ENCODE measurements around the gene CRABP2. TPM values are rescaled to one million over a fixed set of nuclear protein-coding genes. Genes with fewer than 3 reads are reported as not detected.
A peak's percentile ranks its signal among the peaks of the same experiment; 100 is the strongest.

CRABP2 gene
- total RNA-seq, 1 donor from 2014 or later = 1.4 TPM

GRCh38 chr1:156693848-156694689 lies 11.3 kb downstream of the CRABP2 start:
- H3K27me3 ChIP-seq = peaks cover 29% of the 10 kb centered on the region

GRCh38 chr1:156692925-156693847 lies 12.2 kb downstream of the CRABP2 start:
- Histone ChIP-seq H3K27me3 (peaks cover 34% of the 10 kb centered on the region), H3K27ac (no peak overlapping the region), H3K36me3 (no peaks in the 10 kb centered on the region), H3K4me1 (peaks cover 10% of the 10 kb centered on the region), H3K9me3 (no peaks in the 10 kb centered on the region), H3K4me3 (no peak overlapping the region)
- ATAC-seq (peak; percentile 62), DNase-seq (no peak)
- intact Hi-C loops (cut with DNase I) = loop anchor here (5.0 kb wide), 1 partner anchor 34 kb away; the partner anchor contains the start of genes ISG20L2 and METTL25B
- TF ChIP-seq, protein P1, sequence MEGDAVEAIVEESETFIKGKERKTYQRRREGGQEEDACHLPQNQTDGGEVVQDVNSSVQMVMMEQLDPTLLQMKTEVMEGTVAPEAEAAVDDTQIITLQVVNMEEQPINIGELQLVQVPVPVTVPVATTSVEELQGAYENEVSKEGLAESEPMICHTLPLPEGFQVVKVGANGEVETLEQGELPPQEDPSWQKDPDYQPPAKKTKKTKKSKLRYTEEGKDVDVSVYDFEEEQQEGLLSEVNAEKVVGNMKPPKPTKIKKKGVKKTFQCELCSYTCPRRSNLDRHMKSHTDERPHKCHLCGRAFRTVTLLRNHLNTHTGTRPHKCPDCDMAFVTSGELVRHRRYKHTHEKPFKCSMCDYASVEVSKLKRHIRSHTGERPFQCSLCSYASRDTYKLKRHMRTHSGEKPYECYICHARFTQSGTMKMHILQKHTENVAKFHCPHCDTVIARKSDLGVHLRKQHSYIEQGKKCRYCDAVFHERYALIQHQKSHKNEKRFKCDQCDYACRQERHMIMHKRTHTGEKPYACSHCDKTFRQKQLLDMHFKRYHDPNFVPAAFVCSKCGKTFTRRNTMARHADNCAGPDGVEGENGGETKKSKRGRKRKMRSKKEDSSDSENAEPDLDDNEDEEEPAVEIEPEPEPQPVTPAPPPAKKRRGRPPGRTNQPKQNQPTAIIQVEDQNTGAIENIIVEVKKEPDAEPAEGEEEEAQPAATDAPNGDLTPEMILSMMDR (IDR thresholded peaks at IDR 0.05) = no peak

More at GRCh38 chr1:156693848-156694689, 11.3 kb downstream of the CRABP2 start:
- intact Hi-C loops (cut with DNase I) = loop anchor here (5.0 kb wide), 1 partner anchor 33 kb away; the partner anchor contains the start of genes ISG20L2 and METTL25B
- TF ChIP-seq, protein P1 (IDR thresholded peaks at IDR 0.05) = no peak
- H3K9me3 ChIP-seq = no peaks in the 10 kb centered on the region
- ATAC-seq = no peak
- DNase-seq = no peak
- peaks cover 10% of the 10 kb centered on the region for H3K4me1 ChIP-seq
- no peaks in the 10 kb centered on the region for H3K36me3 ChIP-seq
- H3K27ac ChIP-seq = no peak overlapping the region
- no peak overlapping the region for H3K4me3 ChIP-seq

GRCh38 chr1:156692441-156692924 lies 12.9 kb downstream of the CRABP2 start:
- DNase-seq (no peak), ATAC-seq (peak; percentile 10)
- Histone ChIP-seq H3K9me3 (no peaks in the 10 kb centered on the region), H3K36me3 (no peaks in the 10 kb centered on the region), H3K4me3 (no peak overlapping the region), H3K4me1 (peaks cover 10% of the 10 kb centered on the region), H3K27me3 (peaks cover 37% of the 10 kb centered on the region), H3K27ac (no peak overlapping the region)
- TF ChIP-seq, protein P1 (IDR thresholded peaks at IDR 0.05) = no peak
- intact Hi-C loops (cut with DNase I) = loop anchor here (5.0 kb wide), 1 partner anchor 35 kb away; the partner anchor contains the start of genes ISG20L2 and METTL25B

- no peak overlapping the region for H3K27ac ChIP-seq
- ATAC-seq = peak; percentile 54
These were observed 13.5 kb downstream of the CRABP2 start for GRCh38 chr1:156691665-156692440.

More at GRCh38 chr1:156691665-156692440, 13.5 kb downstream of the CRABP2 start:
- TF ChIP-seq, protein P1 (IDR thresholded peaks at IDR 0.05) = no peak
- H3K27me3 ChIP-seq = peaks cover 41% of the 10 kb centered on the region
- DNase-seq = peak; percentile 75
- intact Hi-C loops (cut with DNase I) = loop anchor here (5.0 kb wide), 1 partner anchor 35 kb away; the partner anchor contains the start of genes ISG20L2 and METTL25B
- H3K4me1 ChIP-seq = peaks cover 10% of the 10 kb centered on the region
- no peaks in the 10 kb centered on the region for H3K9me3 ChIP-seq
- H3K36me3 ChIP-seq = no peaks in the 10 kb centered on the region
- H3K4me3 ChIP-seq = no peak overlapping the region
